GM19397 (cell line): ENCODE measurements around the gene RBM44.
"Not testable (repeated sequence)": the region's sequence is repeated elsewhere in the genome, so short reads cannot be mapped to it uniquely, and the experiment has no call there.

Experiments used
- ATAC-seq: cut with Tn5 transposase; IDR thresholded peaks from one replicate; pipeline ENCODE4 v1.9.1; 2021; ENCODE audit warnings: mild to moderate bottlenecking, moderate library complexity; ENCODE audit not compliant: unreplicated experiment

RBM44 gene

DNA sequence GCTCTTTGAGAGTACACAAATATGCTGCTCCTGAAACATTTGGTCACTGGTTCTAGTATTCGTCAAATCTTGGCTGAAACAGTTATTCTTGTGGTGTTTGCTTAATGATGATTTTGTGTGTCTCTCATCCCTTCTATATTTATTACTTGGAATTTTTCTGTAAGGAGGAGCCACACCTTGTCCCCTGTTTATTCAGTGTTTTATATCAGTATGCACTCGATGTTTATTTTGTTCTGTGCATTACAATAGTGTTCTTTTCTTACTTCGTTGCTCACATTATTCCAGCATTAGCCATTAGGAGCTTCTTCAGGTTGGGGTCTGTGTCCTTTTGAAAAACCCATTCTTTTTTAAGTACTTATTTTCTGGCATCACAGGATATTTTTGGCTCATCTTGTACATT lies 55.7 kb downstream of the RBM44 start:
- no peak for ATAC-seq

DNA sequence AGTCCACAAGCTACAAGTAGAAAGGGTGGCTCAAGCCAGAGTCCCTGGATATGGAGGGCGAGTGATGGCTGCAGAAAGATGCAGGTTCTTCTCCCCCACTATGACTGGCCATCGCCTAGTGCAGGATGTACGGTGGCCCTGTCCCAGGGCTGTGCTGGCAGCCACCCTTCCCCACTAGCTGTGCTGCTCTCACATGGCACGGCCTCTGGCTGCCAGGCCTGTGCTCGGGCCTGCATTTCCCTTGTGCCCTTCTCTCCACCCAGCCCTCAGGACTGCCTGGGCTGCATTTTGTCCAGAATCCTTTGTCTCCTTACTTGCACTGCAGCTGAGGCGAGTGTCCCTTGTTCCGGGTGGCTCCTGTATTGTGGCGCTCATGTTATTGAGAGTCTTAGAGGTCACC lies 59.2 kb downstream of the RBM44 start:
- ATAC-seq, result no peak

DNA sequence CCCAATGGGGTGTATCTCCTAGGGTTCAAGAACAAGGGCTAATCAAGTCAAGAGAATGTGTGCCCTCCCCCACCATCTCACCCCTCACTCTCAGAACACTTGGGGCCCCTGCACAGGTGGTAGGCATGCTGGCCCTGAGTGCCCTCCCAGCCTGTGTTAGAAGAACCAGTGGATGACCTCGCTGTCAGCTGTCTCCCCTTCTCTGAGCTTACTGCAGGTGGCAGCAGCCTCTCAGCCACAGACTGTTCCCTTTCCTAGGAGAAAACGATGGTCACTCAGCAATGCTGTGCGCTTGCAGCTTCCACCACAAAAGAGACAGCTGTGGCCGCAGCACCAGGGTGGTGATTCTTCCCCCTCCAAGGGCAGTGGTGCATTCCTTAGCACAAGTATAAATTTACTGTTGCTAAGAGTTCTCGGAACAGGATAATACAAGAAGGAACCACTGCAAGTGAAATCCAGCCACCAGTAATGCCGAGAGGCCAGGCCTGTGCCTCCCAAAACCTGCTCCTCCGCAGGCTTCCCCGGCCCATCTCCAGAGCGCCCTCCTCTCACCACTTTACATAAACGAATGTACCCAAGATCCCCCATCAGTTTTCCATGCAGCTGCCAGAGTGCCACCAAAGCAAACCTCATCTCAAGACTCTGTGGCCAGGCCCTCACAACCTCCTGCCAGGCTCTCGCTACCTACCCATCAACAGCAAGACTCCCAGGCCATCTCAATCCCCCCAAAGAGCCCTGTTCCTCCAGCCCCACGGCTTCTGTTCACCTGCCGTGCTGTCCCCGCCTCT lies 59.9 kb downstream of the RBM44 start:
- ATAC-seq, result no peak

DNA sequence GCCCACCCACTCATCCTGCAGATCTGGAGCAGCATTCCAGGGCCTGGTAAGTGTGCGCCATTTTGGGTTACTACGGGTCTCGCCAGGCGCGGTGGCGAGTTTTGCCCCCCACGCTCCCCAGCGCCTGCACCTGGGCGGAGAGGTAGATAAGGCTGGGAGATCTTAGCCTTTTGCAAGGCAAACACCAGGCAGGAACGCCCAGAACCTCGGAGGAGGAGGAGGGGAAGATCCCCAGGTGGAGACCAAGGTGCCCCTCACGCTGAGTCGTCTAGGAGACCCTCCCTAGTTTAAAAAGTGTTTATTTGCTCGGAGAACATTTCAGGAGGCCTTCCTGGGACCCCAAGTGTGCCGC lies 60.5 kb downstream of the RBM44 start:
- ATAC-seq, result no peak

DNA sequence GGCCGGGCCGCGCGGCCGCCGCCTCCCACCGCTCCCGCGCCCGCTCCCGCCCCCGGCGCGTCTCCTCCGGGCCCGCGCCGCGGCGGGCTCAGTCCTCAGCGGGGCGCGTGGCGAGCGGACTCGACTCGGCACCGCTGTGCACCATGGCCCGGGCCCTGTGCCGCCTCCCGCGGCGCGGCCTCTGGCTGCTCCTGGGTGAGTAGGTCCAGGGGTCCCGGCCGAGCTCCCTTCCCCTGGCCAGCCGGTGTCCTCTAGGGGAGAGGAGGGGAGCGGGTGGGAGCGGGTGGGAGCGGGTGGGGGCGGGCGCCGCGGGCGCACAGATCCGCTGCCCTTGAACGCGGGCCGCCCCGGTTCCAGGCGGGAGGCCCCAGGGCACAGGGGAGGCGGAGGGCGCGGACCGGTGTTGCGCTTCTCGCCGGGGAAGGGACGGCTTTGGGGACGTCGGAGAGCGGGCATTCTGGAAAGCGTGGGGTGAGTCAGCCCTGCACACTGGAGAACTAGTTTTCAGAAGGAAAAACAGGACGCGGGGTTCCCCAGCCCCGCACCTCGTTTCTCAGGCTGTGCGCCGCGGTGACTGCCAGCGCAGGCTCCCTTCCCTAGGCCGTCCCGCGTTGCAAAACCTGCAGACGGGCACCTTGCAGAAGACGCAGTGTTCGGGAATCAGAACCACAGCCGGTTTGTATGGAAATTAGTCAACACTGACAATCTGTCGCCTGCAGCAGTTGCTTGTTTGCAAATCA lies 61.1 kb downstream of the RBM44 start, which contains the start of gene RAMP1:
Gene RAMP1, plus strand, starts transcription at position 91 of the 740 bp plus-strand sequence. Its CDS starts 53 bp downstream, at position 144.
- no peak for ATAC-seq

DNA sequence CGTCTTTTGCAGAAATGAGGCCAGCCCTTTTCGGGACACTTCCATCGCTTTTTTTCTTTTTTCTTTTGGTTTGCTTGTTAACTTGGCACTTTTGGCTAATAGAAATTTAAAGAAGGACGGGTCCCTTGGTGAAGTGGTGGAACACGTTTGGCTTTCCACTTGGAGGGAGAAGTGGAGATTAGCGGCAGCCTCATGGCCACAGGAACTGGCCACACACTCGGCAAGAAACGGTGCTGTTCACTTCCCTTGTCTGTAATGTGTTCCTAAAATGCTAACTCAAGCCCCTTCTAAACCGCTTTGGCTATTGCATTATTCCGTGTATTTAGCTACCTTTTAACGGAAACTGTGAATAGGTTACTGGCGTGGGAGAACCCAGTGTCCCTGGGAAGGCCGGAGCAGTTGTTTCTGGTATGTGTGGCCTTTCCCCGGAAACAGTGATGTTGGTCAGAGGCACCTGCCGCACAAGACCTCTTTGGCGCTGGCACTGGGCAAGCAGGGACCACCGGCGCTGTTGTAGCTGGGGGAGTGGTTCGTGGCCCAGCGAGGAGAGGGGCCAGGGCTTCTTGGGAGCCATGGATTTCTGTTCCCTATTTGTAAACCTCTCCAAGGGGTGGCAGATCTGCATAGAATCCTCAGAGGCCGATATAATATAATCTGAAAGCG lies 61.8 kb downstream of the RBM44 start:
- ATAC-seq, result no peak

DNA sequence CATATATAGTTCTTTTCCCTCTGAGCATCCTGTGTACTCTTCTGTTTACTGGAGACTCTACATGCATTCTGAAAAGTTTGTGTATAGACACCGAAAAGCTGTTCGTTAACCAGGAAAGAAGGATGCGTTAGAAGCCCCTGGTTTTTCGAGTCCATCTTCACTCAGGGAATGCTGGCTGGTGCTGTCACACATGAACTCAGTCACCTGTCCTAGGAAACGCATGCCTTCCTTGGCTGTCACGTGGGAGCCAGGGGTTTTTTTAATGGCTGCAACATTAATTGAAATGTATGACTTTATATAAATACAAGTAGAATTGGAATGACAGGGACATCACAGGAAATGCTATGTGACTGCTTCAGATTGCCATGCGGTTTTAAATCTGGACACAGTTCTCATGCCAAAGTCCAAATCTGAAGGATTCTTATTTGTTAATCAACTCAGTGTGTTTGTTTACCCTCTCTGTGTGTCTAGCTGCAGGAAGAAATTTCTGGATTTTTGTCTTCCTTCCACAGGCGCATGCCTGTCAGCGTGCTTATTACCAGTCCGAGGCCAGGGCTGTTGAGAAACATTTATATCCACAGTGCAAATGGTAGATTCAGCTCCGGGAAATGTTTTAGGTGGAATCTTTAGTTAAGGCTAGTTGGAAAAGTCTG lies 63.4 kb downstream of the RBM44 start:
- no peak for ATAC-seq

DNA sequence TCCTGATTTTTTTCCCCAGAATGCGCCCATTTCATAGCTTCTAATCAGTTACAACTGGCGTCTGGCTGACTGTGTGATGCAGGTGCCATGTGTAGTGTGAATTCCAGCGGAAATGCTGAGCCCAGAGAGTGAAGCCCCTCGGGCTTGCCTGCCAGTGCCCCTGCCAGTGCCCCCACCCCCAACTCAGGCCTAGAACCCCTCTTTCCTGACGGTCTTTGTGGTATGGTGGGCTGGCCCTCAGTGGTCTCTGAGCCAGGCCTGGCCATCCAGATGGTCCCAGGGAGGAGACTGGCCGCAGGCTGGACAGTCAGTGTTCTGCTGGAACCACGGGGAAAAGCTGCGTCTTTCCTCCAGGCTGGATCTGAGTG lies 63.9 kb downstream of the RBM44 start:
- ATAC-seq, result no peak

DNA sequence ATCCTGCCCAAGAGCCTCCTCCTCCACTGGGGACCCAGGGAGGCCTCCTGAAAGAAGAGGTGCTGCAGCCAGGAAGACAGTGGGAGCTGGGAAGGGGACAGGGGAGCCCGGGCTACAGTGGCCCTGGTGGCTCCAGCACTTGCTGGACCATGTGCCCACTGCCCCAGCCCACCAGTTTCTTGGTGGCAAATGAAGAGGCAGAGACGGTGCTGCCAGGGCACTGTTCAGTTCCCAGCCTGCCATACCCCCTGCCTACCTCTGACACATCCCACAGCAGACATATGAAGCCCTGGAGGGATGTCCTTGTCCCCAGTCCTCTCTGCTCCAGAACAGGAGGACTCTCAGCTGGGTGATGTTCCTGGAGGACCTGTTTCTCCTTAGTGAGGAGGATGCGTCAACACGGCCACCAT lies 64.5 kb downstream of the RBM44 start:
- ATAC-seq, result no peak

DNA sequence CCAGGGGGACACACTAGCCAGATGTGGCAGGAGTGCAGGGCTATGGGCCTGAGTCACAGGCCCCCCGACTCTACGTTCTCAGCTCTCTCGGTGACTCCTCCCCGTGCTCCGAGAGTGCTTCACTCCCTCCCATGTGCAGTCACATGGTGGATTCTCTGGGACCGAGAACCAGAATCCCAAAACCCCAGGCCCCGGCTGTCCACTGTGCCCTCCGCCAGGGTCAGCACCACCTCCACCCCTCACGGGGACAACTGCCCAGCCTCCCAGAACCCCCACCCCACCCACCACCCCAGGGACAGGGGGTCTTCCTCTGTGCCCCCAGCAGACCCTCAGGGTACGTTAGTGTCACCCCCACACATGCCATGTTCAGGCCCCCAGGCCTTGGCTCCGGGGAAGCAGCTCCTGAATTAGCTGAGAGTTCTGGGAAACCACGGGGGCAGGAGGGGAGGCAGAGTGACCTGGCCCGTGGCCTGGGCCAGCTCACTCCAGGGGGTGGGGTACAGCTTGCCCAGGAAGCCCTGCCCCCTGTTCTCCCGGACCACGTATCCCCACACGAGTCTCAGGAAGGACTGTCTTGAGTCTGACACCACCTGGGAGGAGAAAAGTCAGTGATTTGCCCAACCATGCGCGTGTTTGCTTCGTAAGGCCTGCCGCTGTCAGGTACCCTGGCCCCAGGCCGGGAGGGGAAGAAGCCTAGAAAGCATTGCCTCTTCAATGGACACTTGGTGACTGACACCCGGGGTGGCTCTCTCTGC lies 65.3 kb downstream of the RBM44 start:
- ATAC-seq, result no peak

DNA sequence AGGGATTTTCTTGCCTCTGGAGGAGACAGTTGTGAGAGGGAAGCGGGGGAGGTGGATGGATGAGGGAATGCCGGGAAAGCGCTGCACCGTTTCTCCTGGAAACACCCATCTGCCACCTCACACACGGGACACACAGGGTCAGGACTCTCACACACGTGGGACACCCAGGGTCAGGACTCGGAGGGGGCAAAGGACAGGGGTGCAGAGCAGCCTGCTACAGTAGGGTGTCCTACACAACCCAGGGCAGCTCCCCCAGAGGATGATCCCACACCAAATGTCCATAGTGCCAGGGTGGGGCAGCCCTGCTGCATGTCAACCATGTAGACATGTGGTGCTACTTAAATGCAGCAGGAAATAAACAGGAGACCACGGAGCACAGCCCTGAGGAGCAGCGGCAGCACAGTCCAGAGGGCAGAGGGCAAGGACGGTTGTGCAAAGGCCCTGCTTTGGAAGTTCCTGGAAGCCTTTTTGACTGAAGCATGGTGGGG lies 65.9 kb downstream of the RBM44 start:
- no peak for ATAC-seq

DNA sequence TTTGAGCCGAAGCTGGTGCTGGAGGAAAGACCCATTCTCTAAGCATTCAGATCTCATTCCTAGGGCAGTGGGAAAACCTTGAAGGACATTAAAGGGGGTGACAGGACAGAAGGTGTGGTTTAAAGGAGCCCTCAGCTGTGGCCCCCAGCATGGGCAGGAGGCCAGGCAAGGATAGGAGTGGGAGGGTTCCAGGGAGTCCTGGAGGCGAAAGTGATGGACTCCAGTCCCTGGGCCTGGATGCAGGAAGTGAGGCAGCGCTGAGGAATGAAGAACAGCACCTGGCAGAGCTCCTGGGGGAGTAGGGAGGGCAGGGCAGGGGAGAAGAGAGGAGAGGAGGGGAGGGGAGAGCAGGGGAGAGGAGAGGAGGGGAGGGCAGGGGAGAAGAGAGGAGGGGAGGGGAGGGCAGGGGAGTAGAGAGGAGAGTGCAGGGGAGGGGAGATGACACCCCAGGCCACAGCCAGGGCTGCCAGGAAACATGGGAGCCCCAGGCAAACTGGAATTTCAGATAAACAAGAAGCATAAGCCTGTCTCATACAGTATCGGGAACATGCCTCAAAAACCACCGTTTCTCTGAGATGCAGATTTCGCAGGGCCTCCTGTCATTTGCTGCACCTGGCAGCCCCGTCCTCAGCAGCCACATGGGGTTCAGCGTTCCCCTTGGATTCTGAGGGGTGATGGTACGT lies 66.5 kb downstream of the RBM44 start:
- no peak for ATAC-seq

DNA sequence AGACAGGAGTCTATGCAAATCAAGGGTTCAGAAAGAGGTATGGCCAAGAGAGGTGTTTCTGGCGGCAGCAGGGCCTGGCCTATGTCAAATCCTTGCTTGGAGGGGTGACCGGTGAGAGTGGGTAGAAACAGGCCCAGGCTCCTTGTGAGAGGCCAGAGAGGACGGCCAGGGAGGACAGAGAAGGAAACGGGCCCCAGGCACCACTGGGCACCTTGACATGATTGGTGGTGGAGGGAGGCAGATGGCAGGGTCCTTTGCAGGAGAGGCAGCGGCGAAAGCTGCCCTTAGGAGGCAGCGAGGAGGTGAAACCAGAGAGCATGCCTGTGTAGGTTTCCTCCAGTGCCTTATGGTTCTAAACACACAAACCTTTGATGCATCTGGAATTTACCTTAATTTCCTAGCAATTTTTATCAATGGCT lies 67.1 kb downstream of the RBM44 start:
- no peak for ATAC-seq

DNA sequence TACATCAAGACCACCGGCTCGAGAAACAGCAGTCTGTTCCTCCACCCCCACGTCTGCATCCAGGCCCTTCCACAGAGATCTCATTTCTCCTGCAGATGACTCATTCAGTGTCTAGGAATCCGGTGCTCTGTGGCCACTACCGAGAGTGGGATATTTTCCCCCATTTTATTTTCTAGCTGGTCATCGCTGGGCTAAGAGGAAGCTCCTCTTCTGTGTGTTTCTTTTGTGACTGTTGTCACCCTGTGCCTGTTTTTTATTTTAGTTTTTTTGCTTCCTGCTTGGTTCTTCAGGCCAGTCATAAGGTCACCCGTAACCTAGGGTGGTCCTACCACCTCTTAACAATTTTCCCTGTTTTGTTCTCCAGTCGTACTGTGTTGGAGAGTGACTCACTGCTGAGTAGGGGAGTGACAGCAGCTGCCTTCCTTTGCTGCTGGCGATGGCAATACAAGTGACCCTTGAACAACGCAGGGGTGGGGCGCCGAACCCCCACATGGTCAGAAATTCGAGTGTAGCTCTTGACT lies 67.6 kb downstream of the RBM44 start:
- ATAC-seq, result no peak

DNA sequence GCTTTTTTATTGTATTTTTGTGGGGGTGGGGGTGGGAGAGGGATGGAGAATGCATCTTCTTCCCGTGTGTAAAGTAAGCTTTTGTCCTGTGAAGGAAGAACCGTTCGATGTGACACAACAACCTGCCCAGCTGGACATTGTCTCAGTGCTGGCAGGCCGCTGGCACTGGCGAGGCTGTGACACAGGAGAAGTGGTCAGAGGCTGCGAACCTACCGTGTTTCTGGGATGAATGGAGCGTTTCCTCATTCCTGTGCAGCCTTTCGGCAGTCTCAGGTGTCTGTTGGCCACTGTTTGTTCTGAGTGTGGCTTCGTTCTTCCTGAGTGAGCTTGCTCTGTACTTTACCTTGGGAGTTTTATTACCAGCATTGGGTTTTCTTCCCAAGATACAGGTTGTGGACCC lies 68.9 kb downstream of the RBM44 start:
- ATAC-seq, result no peak

DNA sequence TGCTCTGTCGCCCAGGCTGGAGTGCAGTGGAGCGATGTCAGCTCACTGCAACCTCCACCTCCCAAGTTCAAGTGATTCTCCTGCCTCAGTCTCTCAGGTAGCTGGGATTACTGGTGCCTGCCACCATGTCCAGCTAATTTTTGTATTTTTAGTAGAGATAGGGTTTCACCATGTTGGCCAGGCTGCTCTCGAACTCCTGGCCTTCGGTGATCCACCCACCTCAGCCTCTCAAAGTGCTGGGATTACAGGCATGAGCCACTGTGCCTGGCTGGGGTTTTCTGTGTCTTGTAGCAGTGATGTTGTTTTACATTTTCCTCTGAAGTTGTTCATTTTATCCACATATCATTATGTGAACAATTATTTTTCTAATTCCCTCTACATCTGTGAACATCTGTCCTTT lies 69.5 kb downstream of the RBM44 start:
- not testable (repeated sequence) for ATAC-seq

DNA sequence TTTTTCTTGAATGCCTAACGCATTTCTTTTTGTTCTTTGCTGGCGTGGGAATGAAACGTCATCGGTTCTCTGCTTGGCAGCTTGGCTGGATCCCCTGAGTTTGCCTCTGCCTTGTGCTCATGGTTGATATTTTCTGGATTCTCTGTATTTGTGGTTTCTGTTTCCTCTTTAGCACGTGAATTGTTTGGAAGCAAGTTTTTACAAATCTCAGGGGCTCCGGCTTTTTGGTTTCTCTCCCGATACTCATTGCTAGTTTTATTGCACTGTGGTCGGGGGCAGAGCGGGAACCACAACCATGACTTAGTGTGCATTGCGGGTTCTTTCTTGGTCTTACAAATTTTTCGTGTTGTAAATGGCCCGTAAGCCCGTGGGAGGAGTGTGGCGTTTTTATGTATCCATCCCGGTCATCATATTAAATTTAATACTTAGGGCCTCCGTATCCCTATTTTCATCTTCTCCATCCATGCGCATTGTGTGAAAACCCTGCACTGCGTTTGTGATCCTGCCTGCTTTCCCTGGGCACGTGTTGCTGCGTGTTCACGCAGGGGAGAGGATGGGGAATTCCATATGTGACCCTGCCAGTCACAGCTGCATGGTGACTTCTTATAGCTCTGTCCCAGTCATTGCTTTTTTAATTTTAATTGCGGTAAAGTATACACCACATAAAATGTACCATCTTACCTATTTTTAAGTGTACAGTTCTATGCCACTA lies 70.2 kb downstream of the RBM44 start:
- ATAC-seq, result no peak

DNA sequence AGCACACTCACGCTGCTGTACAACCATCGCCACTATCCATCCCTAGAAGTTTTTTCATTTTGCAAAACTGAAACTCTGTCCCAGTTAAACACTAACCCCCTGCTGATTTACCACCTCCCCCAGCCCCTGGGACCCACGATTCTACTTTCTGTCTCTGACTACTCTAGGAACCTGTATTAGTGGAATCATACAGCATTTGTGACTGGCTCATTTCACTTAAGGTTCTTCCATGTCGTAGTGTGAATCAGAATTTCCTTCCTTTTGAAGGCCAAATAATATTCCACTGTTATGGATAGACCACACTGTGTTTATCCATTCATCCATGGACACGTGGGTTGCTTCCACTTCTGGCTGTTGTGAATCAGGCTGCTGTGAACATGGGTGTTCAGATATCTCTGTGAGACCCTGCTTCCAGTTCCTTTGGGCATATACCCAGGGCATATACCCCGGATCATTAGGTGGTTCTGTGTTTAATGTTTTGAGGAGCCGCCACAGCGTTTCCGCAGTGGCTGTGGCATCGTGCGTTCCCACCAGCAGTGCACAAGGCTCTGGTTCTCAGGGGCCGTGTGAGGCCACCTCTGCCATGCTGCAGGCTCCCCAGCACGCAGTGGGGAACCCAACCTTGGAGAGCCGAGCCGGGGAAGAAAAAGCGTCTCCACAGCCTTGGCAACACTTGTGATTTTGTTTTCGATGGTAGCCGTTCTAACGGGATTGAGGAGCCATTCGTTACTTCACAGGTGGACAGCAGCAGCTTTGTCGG lies 70.9 kb downstream of the RBM44 start:
- no peak for ATAC-seq
